Right lung (tissue), 10 donors: Measurements from ENCODE around the gene CCDC171. TPM values are rescaled to one million over a fixed set of nuclear protein-coding genes. Genes with fewer than 3 reads are reported as not detected.
"Not testable (repeated sequence)": the region's sequence is repeated elsewhere in the genome, so short reads cannot be mapped to it uniquely, and the experiment has no call there.

Experiments used
- DNase-seq, 2 donors: peaks; one replicate each; pipeline ENCODE4 v3.0.0-alpha.2; 2013
- long read RNA-seq, 8 donors: transcript quantifications; one replicate each; lab custom pipeline, GENCODE V29; 2026
- polyA plus RNA-seq, 5 donors: library from polyadenylated mRNA; unstranded; fragments of 120-200 nt; gene quantifications; one replicate each; pipeline versions ENCODE4 v1.2.1 to v1.2.3, GENCODE V29; 2013; ENCODE audit warnings: inconsistent platforms in 1 of 5, low replicate concordance in 1 of 5; ENCODE audit not compliant: insufficient read length in 5 of 5, insufficient read depth in 1 of 5

Gene CCDC171
- 10 to 100 TPM in 2 of 5 donors, 1 to 10 TPM in 3; 7.7 to 12.5 (median 9.9) TPM for polyA plus RNA-seq
- long read RNA-seq, donor 1, result 0 reads
- long read RNA-seq, donor 2, result 0 reads
- long read RNA-seq, donor 3, result 0 reads
- long read RNA-seq, donor 4, result 0 reads
- long read RNA-seq, donor 5, result 0 reads
- long read RNA-seq, donor 6, result 0 reads
- long read RNA-seq, donor 7, result 0 reads
- long read RNA-seq, donor 8, result 0 reads

DNA sequence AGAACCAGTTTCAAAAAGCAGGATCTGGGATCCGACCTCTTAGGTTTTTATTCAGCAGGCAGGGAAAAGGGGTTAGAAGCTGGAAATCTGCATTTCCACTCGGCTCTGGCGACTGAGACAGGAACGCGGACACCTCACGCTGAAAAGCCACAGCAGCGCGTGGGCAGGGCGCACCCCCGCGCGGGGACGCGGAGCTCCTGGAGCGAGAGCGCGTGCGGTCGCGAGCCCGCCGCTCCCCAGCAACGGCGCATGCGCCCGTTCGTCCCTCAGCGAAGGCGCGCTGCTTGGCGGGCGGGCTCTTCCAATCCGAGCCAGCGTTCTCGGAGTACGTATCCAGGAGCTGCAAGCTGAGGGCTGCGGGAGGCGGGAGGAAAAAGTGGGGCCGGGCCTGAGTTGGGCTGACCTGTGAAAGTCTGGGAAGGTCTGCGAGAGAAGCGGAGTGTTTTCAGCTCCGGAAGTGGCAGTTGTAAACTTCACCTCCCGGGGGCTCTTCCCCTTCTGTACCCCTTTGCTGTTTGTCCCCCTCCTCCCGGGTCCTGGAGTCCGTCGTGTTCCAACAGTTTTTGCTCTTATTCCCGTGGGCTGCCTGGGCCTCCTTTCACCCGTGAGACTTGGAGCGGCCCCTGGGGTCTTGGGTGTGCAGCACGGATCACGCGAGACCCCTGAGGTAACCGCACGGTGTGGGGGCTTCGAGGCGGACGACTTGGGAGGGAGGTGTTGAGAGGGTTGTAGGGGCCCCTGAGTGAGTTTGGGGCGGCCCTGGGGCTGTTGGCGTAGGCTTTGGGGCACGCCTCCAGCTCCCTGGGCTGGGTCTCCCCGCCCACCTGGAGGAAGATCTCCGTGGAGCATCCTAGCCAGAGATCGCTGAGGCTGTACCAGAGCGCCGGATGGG, at the start of gene CCDC171:
Gene CCDC171, plus strand, starts transcription at position 408 of the 892 bp plus-strand sequence. CDS start 11,046 bp downstream, outside the sequence.
- peak; percentile 97 to 98 for DNase-seq

DNA sequence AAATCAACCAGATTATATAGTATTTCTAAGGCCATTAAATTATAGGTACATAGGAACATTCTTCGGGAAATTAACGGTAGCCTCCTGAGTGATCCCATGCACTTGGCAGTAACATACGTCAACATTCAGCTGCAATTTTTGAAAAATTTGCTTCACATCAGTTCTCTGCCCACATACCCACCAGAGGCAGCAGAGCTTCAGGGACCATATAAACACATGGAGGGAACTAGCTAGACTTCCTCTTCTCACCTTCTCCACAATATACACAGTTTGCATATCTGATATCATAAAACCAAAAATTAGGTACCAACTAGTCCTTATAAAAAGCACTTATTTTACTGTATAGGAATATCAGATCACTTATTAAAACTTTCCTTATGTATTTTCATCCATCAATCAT, 46.9 kb upstream of the CCDC171 start:
- no peak for DNase-seq

DNA sequence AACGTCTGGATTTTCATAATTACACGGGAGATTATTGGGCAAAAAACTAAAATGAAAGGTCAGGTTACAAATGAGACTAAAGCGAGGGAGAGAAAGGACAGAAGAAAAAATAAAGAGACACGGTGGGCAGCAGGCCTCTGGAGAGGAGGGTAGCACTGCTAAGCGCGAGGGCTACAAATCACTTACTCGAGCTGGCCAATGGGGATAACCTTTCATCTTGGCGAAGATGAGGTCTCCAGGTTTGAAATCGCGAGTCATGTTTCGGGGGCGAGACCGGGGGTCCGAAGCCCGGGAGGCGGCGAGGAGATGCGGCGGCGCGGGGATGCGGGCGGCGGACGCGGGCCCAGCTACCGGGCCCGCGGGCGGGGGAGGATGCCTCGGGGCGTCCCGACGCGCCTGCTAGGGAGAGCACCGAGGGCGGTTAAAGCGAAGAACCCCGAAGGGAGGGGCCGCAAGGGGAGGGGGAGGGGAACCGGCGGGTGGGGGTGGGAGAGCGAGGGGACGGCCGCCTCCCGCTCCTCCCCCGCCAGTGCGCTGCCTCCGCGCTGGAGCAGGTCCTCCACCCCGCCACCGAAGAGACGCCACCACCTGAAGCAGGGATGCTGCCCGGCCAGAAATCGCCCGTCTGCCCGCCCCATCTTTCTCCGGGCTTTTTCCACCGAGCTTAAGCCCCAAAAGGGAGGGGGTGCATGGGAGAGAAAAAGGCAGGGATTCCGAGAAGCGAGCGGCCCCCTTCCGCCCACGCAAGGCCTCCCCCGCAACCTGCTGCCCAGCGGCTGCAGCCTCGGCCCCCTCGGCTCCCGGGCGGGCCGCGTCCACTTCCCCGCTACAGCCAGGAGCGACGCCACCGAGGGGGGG, 42.7 kb upstream of the CCDC171 start:
- DNase-seq, result peak in 1 of 2 donors; percentile 20

DNA sequence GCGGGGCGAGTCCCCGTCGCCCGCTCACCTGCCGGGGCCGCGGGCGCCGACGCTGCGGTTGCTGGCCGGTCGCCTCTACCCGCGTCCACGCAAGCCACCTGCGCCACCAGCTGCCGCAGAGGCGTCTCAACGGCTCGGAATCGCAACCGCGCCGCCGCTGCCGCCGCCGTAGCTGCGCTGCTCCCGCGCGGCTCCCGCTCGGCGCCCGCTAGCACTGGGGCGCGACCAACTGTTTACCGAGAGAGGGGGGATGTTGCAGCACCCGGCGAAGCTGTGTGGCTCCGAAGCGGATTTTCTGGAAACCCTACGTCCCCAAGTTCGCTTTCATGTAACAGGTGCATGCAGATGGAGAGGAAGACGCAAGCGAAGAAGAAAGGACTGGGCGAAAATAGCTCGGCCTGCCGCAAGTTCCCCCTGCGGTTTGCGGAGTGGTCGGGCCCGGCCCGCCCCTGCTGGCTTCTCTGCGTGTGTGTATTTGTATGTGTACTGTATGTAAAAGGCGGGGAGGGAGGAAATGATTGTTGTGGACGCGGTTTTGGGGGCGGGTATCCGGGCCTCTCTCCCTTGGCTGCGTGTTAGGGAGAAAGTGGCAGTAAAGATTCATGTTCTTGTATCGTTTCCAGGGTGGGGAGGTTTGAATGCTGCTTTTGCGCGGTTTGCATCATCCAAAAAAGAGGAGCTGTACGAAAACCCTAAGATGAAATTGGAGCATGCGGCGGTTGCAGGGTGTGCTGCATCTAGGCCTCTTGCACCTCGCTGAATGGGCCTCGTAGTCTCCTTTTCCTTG, 41.9 kb upstream of the CCDC171 start, which contains the start of gene PSIP1:
Gene PSIP1, minus strand, starts transcription at position 182 of the 787 bp plus-strand sequence. CDS start 782 bp downstream, outside the sequence.
- DNase-seq, result peak; percentile 87 to 90

DNA sequence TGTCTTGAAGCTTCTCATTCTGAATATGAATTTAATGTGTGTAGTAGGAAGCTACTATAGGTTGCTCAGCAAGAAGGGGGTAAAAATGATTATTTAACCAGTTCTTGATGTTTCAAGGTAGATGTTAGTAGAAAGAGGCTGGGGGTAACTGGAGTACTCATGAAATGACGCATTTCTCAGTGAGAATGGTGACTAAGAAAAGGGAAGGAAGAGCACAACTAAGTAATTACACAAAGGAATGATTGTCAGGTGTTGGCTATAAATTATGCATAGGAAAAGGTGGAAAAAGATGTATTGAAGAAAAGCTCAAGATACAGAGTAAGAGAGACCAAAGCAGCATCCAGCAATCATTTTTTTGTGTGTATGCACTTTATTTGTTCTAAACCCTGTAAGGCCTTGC, 40.6 kb upstream of the CCDC171 start:
- DNase-seq, result no peak

DNA sequence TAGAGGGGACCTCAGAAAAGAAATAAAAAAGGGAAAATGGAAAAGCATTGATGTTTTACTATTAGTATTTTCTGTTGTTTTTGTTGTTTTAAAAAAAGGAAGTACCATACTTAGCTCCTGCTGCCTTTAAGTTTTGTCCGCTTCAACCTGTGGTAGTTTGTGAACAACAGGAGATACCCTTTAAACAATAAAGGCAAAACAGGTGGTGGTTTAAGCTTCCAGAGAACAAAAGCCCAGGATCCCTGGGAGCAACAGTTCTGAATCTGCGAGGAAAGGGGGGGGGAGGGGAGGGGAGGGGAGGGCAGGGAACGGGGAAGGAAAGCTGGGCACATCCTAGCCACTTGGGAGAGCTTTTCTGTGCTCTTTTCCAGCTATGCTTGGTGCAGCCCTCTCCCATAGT, 40.0 kb upstream of the CCDC171 start:
- no peak for DNase-seq

DNA sequence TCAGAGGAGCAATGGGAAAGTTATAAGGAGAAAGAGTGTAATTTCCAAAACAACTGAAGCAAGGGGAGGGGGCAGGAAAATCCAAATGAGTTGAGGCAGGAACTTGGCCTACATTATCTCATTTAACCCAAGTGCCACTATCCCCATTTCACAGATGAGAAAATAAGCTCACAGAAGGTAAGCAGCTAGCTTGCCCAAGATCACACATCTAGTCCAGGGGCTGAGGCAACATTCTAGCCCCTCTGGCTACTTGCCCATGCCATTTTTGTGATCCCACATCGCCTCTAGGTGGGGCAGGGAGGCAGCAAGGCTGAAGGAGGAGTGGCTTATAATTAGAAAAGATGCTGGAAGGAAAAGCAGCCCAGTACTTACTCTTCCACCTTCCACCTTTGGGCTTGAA, 39.5 kb upstream of the CCDC171 start:
- no peak for DNase-seq

DNA sequence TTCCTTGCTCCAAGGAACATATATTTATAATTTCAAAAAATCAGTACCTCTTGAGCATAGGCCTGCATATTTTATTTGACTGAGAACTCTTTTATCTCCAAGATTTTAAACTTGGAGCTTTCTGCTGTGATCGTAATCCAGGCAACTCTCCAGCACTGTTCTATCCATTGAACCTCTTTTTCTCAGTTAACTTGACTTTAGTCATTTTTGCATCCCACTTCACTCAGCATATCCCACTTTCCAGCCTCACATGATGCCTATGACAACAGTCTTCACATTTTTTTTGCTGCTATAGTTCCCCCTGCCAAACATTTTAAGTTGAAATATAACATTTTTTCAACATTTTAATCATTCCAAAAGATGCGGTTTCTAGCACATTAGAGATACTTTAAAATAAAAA, 33.0 kb upstream of the CCDC171 start:
- DNase-seq, result no peak

DNA sequence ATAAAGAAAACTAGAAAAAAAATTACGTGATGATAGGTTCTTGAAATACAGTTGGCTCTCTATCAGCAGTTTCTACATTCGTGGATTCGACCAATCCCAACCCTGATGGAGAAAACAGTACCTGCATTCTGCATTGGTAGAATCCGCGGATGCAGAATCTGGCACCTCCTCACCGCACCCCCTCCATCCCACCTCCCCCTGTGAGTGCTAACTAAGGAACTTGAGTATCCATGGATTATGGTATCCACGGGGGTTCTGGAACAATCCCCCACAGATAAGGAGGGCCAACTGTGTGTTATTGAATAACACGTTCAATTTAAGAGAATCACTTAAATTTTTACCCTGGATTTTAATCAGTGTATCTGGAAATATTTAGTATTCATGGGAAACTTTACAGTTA, 31.6 kb upstream of the CCDC171 start:
- no peak for DNase-seq

DNA sequence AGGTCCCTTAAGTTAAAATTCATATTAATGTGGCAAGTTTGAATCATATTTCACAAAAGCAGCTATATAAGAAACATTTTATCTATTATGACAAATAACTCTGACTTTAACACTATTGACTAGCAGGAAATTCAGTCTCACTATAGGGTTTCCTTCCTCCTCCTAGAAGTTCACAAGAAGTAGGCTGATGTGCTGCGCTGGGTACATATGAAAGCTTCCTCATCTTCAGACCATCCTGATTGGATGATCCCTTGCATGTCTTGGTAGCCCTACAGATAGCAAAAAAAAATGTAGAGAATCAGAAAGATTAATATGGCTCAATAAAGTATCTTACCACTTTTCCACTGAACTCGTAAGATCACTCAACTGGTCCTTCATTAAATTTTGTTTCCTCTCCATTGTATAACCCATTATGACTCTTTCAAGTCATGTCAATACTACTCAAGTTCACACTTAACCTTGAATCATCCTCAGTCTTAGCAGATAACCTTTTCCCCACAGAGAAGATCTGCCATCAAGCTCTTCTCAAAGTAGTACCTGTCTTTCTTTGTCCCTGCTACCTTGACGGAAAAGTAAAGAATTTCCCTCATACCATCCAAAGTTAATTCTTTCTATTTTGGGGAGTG, 30.6 kb upstream of the CCDC171 start:
- DNase-seq, result no peak

DNA sequence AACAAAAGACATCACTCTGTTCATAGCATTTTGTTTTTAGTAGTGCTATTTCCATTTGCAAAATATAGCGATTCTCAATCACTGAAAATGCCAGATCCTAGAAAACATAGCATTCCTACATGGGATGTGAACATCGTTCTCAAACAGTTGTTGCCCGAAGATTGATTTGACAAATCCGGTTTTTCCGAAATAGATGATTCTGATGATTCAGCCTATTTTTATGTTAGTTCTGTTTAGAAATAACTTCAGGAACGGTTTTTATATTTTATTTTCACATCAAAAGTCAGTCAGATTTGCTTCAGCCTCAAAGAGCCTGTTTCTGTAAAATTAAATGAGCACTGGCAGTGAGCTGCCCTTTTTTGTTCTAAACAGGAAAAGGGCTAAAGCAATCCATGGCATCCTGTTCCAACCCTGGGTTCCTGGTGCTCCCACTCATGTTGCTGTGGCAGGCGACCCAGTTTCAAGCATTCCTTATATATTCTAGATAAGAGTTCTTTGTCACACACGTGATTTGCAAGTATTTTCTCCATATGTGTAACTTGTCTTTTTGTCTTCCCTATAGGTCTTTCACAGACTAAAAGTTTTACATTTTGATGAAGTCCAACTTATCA, 27.9 kb upstream of the CCDC171 start:
- no peak for DNase-seq

DNA sequence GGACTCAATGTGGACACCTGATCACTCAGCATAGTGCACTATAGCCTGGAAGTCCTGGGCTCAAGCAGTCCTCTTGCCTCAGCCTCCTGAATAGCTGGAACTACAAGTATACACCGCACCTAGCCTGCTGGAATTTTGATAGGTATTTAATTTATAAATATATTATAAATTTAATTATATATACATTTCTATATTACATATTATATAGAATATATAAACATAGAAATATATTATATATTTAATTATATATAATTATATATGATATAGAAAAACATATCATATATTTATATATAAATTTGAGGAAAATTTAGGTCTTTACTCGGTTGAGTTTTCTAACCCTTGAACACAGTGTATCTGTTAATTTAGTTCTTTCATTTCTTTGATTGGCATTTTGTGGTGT, 26.9 kb upstream of the CCDC171 start:
- no peak for DNase-seq

DNA sequence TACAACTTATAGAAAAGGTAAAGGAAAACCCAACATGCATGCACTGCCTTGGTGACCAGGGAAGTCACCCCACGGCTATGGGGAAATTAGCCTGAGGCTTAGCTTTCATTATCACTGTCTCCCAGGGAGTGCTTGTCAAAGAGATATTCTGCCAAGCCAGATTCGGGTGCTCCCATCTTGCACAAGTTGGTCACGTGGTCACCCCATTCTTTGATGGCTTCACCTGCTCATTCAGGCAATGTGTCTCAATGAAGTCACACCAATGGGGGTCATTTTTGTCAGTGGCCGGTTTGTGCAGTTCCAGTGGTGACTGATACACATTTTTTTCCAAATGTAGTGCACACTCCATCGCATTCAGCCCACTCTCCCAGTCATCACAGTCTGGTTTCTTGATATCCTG, 25.8 kb upstream of the CCDC171 start:
- not testable (repeated sequence) for DNase-seq

DNA sequence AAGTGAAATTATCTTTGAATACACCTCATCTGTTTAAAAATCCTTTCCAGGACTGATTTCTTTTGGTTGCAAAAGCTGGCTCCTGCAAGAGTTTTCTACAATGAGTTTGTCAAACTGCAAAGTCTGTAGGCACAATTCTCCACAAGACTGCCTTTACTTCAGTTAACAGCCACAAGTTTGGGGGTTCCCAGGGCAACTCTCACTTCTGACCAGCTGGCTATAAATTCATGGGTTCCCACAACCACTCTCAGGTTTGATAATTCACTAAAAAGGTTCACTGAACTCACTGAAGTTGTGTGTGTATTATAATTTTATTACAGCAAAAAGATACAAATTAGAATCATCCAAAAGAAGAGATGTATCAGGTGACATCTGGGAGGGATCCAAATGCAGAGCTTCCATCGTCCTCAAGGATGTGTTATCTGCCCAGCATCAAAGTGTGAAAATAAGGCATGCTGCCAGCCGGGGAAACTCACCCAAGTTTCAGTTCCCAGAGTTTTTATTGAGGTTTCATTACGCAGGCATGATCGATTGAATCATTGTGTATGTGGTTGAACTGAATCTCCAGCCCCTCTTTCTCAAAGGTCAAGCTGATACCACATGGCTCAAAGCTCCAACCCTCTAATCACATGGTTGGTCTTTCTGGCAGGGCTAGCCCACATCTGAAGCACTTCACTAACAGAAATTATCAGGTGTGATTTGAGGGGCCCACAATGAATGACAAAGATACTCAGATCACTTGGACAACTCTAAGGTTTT, 23.1 kb upstream of the CCDC171 start:
- no peak for DNase-seq

DNA sequence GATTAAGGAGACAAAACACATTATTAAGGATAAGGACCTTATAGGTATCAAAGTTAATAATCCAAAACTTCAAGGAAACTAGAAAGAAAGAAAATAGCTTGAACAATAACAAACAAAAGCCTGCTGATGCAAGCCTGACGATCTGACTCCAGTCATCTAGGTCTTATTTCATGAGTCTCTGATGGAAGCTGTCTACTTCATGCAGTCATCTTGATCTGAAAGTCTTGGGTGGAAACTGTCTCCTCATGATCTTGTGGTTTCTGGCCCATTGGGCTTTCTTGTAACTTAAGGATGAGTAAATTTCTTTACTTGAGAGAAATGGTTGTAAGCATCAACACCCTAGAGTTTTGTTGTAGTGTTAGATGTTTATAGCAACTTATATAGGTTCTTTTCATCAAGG, 21.5 kb upstream of the CCDC171 start:
- no peak for DNase-seq

DNA sequence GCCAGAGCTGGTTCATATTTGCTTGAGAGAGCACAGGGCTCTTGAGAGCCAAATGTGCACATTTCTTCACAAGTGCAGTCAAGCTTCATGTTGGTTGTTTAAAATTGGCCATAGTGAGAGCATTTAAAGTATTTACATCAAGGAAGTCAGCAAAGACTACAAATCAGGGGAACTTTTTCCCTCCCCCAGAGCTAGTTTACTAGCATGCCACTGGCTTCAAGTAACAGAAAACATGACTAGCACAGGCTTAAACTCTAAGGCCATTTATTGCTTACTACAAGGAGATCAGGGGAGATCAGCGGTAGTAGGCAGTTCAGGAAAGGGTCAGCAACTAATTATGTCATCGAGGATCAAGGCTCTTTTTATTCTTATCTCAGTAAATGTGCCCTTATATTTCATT, 11.0 kb upstream of the CCDC171 start:
- peak in 1 of 2 donors; percentile 9 for DNase-seq

DNA sequence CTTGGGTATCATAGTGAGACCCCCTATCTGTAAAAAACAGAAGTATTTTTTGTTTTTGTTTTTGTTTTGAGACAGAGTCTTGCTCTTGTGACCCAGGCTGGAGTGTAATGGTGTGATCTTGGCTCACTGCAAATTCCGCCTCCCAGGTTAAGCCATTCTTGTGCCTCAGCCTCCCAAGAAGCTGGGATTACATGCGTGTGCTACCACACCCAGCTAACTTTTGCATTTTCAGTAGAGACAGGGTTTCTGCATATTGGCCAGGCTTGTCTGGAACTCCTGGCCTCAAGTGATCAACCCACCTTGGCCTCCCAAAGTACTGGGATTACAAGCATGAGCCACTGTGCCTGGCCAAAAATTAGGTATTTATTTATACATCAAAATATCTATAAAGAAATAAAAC, 10.2 kb upstream of the CCDC171 start:
- DNase-seq, result no peak

DNA sequence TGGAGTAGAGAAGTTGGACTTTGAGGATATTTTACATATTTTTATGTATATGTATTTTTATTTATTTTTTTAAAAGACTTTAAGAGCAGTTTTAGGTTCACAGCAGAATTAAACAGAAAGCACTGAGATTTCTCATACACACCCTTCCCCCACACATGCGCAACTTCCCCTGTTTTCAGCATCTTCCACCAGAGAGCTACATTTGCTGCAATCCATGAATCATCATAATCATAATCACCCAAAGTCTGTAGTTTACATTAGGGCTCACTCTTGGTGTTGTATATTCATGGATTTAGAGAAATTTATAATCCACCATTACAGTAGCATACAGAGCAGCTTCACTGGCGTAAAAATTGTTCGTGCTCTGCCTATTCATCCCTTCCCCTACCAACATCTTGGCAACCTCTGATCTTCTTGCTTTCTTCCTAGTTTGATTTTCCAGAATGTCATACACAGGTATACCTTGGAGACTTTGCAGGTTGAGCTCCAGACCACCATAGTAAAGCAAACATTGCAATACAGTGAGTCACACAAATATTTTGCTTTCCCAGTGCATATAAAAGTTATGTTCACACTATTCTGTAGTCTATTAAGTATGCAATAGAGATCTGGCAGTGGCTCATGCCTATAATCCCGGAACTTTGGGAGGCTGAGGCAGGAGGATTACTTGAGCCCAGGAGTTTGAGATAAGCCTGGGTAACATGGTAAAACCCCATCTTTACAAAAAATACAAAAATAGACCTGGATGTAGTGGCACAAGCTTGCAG, 9.6 kb upstream of the CCDC171 start:
- no peak for DNase-seq

DNA sequence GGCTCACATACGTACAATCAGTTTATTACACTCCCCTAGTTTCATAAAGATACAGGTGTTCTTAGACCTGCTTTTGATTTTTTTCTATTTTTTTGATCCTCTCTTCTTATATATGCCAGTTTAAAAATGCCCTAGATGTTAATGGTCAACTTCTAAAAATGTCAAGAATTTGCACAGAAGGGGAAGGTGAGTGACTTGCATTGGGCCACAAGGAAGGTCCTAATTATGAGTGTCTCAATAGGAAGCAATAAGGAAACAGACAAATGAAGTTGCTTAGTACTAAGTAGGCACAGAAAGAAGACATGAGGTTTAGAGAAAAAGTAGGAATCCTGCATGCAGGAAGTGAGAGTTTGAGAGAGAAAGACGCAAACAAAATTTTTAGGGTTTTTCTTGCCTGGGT, 3.2 kb upstream of the CCDC171 start:
- no peak for DNase-seq
